Neural progenitor cell (in vitro differentiated cells): ENCODE measurements around the gene FAIM.

ENCODE experiments used
- EZH2phosphoT487 ChIP-seq: fragments of 200-600 bp; sonication (generic); IDR thresholded peaks from 2 replicates; pipeline ENCODE4 v1.6.1; 2017; ENCODE audit warnings: antibody characterized with exemption
- TF ChIP-seq, protein P1 (sequence below): fragments of 200-600 bp; sonication (generic); IDR thresholded peaks from 2 replicates; pipeline ENCODE4 v1.5.1; 2017; ENCODE audit warnings: antibody characterized with exemption, mild to moderate bottlenecking

DNA sequence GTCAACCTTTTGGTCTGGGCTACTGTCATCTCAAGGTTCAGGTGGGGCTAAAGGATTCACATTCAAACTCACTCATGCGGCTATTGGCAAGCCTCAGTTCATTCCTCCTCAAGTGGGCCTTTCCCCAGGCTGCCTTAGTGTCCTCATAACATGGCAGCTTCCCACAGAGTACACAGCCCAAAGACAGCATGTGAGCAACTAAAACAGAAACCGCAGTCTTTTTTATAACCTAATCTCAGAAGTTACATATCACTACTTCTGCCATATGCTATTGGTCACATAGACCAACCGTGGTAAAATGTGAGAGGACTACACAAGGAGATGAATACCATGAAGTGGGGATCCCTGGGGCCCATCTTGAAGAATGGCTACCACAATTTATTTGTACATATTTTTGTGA, 10.0 kb upstream of the FAIM start:
- TF ChIP-seq, protein P1, sequence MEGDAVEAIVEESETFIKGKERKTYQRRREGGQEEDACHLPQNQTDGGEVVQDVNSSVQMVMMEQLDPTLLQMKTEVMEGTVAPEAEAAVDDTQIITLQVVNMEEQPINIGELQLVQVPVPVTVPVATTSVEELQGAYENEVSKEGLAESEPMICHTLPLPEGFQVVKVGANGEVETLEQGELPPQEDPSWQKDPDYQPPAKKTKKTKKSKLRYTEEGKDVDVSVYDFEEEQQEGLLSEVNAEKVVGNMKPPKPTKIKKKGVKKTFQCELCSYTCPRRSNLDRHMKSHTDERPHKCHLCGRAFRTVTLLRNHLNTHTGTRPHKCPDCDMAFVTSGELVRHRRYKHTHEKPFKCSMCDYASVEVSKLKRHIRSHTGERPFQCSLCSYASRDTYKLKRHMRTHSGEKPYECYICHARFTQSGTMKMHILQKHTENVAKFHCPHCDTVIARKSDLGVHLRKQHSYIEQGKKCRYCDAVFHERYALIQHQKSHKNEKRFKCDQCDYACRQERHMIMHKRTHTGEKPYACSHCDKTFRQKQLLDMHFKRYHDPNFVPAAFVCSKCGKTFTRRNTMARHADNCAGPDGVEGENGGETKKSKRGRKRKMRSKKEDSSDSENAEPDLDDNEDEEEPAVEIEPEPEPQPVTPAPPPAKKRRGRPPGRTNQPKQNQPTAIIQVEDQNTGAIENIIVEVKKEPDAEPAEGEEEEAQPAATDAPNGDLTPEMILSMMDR, result no peak
- no peak for TF ChIP-seq EZH2phosphoT487
